ENCODE results near the gene PPL. TPM values are rescaled to one million over a fixed set of nuclear protein-coding genes. Genes with fewer than 3 reads are reported as not detected.

PPL gene
- total and polyA plus RNA-seq, 2 of the 8 experiments (the other 6 are each of a cell fraction or from before 2014, with no cell fraction given): 11.3 to 29.5 TPM

DNA sequence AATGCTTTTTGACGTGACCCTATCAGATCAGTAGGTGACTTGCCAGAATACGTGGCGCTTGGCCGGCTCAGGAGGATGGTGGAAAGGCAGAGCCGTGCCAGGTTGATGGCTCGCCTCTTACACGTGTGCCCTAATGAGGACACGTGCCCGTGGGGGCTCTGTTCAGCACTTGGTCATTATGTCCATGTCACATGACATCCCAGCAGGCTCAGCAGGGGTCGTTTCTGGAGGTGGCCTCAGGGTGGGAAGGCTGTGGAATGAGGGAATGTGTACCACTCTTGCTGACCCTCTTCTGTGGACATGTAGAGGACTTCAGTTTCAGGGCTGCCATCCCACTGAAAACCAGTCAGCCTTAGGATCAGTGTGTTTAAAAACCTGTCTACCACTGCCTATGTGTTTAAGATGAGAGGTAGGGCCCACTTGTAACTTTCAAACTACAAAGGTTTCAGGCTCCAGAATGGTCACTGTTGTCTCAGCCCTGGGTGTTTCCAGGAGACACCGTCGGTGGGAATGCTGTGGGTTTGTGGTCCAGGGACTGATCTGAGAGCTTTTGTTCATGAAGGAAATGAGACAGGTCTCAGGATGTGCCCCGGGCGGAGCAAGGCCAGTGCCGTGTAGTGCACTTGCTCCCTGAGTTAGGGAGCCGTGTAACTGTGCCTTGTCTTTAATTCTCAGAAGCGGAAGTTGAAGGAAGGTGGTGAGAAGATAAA, 77.6 kb downstream of the PPL start:
- H2BK15ac ChIP-seq (ENCODE audit: low read length): no peak overlapping the region
- no peak overlapping the region for H3K9ac ChIP-seq (replicated peaks in 1 of 4; ENCODE audit: extremely low read depth in 1 of 4, low read depth in 3 of 4, low read length in 3 of 4)
- no peak overlapping the region for H2AK5ac ChIP-seq (ENCODE audit: low read depth, low read length)
- no peak overlapping the region for H3K27ac ChIP-seq (ENCODE audit: low read depth, low read length)
- no peak overlapping the region for H4K91ac ChIP-seq (replicated peaks; ENCODE audit: insufficient read length, low read length)
- no peak overlapping the region for H3K4ac ChIP-seq (replicated peaks; ENCODE audit: insufficient read length, low read depth, low read length)
- no peak overlapping the region for H2BK12ac ChIP-seq (ENCODE audit: low read depth, low read length)
- no peak overlapping the region for H2BK5ac ChIP-seq (ENCODE audit: low read depth, low read length)
- no peak overlapping the region for H2AFZ ChIP-seq (ENCODE audit: low read length)
- H3K18ac ChIP-seq (ENCODE audit: extremely low read depth, low read length): no peak overlapping the region
- ChIA-PET CTCF (ENCODE audit: partially characterized antibody) (no interaction called here), POLR2A (ENCODE audit: partially characterized antibody) (no interaction called here)
- no peak overlapping the region for H2BK20ac ChIP-seq (ENCODE audit: low read length)
- no peak overlapping the region; the same call in 1 of the 2 replicates for H4K8ac ChIP-seq (ENCODE audit: extremely low read depth, insufficient read depth, low read length)
- no peaks in the 10 kb centered on the region for H3K9me3 ChIP-seq (ENCODE audit: insufficient read depth in 2 of 2, low read depth in 1 of 2, low read length in 1 of 2)
- H3K23ac ChIP-seq (ENCODE audit: insufficient read length): no peak overlapping the region
- H3K4me2 ChIP-seq (ENCODE audit: insufficient read depth in 1 of 2, low read depth in 2 of 2, low read length in 2 of 2): no peak overlapping the region
- no peak for FAIRE-seq
- no peak overlapping the region for H3K56ac ChIP-seq (replicated peaks; ENCODE audit: insufficient read length, low read depth, low read length)
- no peak overlapping the region for H2BK120ac ChIP-seq (replicated peaks; ENCODE audit: low read depth, low read length)
- H3K79me1 ChIP-seq (ENCODE audit: low read depth, low read length): peaks cover 3% of the 10 kb centered on the region; the same call in 1 of the 2 replicates
- no peaks in the 10 kb centered on the region for H3K27me3 ChIP-seq (replicated peaks in 1 of 4; ENCODE audit: control insufficient read depth in 3 of 4, extremely low read depth in 1 of 4, insufficient read depth in 3 of 4, low read length in 3 of 4)
- peaks cover 27 to 74% (median 50%) of the 10 kb centered on the region in 4 experiments for H3K36me3 ChIP-seq (ENCODE audit: control insufficient read depth in 2 of 4, insufficient read depth in 4 of 4, low read length in 3 of 4)
- no peak overlapping the region for H3K4me3 ChIP-seq (ENCODE audit: extremely low read depth in 1 of 4, insufficient read depth in 2 of 4, low read depth in 3 of 4, low read length in 4 of 4)
- no peaks in the 10 kb centered on the region for H3K23me2 ChIP-seq (ENCODE audit: low read depth, low read length)
- DNase-seq (ENCODE audit: low read depth in 1 of 2, low spot score in 2 of 2): no peak
- H3K4me1 ChIP-seq (replicated peaks in 1 of 4; ENCODE audit: control insufficient read depth in 3 of 4, insufficient read depth in 4 of 4, low read length in 3 of 4): no peaks in the 10 kb centered on the region
- peaks cover 0 to 18% of the 10 kb centered on the region in 2 experiments; a peak in 3 of 4 replicates for H3K79me2 ChIP-seq (ENCODE audit: control insufficient read depth in 1 of 2, insufficient read depth in 2 of 2, low read length in 2 of 2)
- no peak overlapping the region for H3K14ac ChIP-seq (ENCODE audit: insufficient read length)
- WGBS, 2 experiments (ENCODE audit: extremely low coverage in 1 of 2, insufficient coverage in 1 of 2, insufficient read length in 1 of 2, insufficient replicate concordance in 2 of 2, low coverage in 1 of 2, low lambda C conversion rate in 2 of 2, missing lambda C conversion rate in 1 of 2): 92% methylated on average over 17 of the region's 17 CpGs; no CpG with 5 or more reads in 1 of the 2 experiments
- peaks cover 4 to 11% of the 10 kb centered on the region in 2 experiments for H4K20me1 ChIP-seq (replicated peaks in 1 of 2; ENCODE audit: control insufficient read depth in 1 of 2, insufficient read depth in 2 of 2, low read length in 2 of 2)
- H4K5ac ChIP-seq (ENCODE audit: insufficient read length, low read depth, low read length): no peak overlapping the region
- TF ChIP-seq, protein P1, sequence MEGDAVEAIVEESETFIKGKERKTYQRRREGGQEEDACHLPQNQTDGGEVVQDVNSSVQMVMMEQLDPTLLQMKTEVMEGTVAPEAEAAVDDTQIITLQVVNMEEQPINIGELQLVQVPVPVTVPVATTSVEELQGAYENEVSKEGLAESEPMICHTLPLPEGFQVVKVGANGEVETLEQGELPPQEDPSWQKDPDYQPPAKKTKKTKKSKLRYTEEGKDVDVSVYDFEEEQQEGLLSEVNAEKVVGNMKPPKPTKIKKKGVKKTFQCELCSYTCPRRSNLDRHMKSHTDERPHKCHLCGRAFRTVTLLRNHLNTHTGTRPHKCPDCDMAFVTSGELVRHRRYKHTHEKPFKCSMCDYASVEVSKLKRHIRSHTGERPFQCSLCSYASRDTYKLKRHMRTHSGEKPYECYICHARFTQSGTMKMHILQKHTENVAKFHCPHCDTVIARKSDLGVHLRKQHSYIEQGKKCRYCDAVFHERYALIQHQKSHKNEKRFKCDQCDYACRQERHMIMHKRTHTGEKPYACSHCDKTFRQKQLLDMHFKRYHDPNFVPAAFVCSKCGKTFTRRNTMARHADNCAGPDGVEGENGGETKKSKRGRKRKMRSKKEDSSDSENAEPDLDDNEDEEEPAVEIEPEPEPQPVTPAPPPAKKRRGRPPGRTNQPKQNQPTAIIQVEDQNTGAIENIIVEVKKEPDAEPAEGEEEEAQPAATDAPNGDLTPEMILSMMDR (IDR thresholded peaks at IDR 0.05; ENCODE audit: control extremely low read depth in 1 of 3, insufficient read depth in 1 of 3, low read depth in 1 of 3, low read length in 3 of 3): no peak
- TF ChIP-seq POU5F1 (IDR thresholded peaks at IDR 0.05; ENCODE audit: low read depth, low read length) (no peak), EGR1 (IDR thresholded peaks at IDR 0.05; ENCODE audit: borderline replicate concordance, low read depth, low read length) (no peak), CBX5 (IDR thresholded peaks at IDR 0.05; ENCODE audit: low read depth, low read length) (no peak), SIN3A (conservative IDR thresholded peaks at IDR 0.05 in 1 of 2, IDR thresholded peaks at IDR 0.05 in 1 of 2; ENCODE audit: low read depth in 1 of 2, low read length in 2 of 2) (no peak)
- TF ChIP-seq, protein P2, sequence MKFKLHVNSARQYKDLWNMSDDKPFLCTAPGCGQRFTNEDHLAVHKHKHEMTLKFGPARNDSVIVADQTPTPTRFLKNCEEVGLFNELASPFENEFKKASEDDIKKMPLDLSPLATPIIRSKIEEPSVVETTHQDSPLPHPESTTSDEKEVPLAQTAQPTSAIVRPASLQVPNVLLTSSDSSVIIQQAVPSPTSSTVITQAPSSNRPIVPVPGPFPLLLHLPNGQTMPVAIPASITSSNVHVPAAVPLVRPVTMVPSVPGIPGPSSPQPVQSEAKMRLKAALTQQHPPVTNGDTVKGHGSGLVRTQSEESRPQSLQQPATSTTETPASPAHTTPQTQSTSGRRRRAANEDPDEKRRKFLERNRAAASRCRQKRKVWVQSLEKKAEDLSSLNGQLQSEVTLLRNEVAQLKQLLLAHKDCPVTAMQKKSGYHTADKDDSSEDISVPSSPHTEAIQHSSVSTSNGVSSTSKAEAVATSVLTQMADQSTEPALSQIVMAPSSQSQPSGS (IDR thresholded peaks at IDR 0.05; ENCODE audit: low read length): no peak

All from H1 (cell line).